Large intestine (tissue), 3 donors: ENCODE results near the gene PTCRA. TPM values are rescaled to one million over a fixed set of nuclear protein-coding genes. Genes with fewer than 3 reads are reported as not detected.

Experiments used
- DNase-seq, 2 donors: peaks; one replicate each; pipeline versions ENCODE4 v3.0.0 to v3.0.0-alpha.2; 2013
- H3K27ac ChIP-seq: one replicate; pipeline ENCODE4 v1.5.1; 2013; ENCODE audit warnings: low read length
- H3K27me3 ChIP-seq: 2 replicates; pipeline ENCODE4 v1.6.1; 2013; ENCODE audit warnings: low read length; ENCODE audit not compliant: control insufficient read depth, insufficient read depth
- H3K36me3 ChIP-seq: 2 replicates; pipeline ENCODE4 v1.6.1; 2013; ENCODE audit warnings: low read length; ENCODE audit not compliant: control insufficient read depth, insufficient read depth
- H3K4me1 ChIP-seq: one replicate; pipeline ENCODE4 v1.6.1; 2013; ENCODE audit warnings: low read length; ENCODE audit not compliant: control insufficient read depth, insufficient read depth
- H3K4me3 ChIP-seq: one replicate; pipeline ENCODE4 v1.5.1; 2013; ENCODE audit warnings: low read length
- H3K9me3 ChIP-seq: one replicate; pipeline ENCODE4 v1.6.1; 2013; ENCODE audit warnings: mild to moderate bottlenecking, low read depth, low read length, moderate library complexity; ENCODE audit not compliant: control insufficient read depth
- WGBS: methylation state at CpG from one replicate; pipeline ENCODE4 v1.1.5; 2013; ENCODE audit warnings: low lambda C conversion rate; ENCODE audit not compliant: insufficient coverage; 5-methylcytosine and 5-hydroxymethylcytosine counted together
- polyA plus RNA-seq: library from polyadenylated mRNA; unstranded; fragments of 120-200 nt; gene quantifications from one replicate; pipeline ENCODE4 v1.2.1, GENCODE V29; 2013

PTCRA gene
- polyA plus RNA-seq, 1 donor = 0.15 TPM

- peaks cover 6% of the 10 kb centered on the region for H3K27me3 ChIP-seq
- H3K27ac ChIP-seq = peak overlapping the region; percentile 91
- no peaks in the 10 kb centered on the region for H3K9me3 ChIP-seq
- no CpG with 5 or more reads among the region's 16 CpGs for WGBS
- peak; percentile 52 to 82 for DNase-seq
- H3K36me3 ChIP-seq = peaks cover 8% of the 10 kb centered on the region
- H3K4me1 ChIP-seq = peaks cover 15% of the 10 kb centered on the region
- peak overlapping the region; percentile 67 for H3K4me3 ChIP-seq
These were observed 14.0 kb downstream of the PTCRA start for GRCh38 chr6:42929821-42930360.

GRCh38 chr6:42932412-42932811 is 16.6 kb downstream of the PTCRA start:
- H3K36me3 ChIP-seq = peaks cover 31% of the 10 kb centered on the region
- H3K27ac ChIP-seq = no peak overlapping the region
- H3K27me3 ChIP-seq = no peaks in the 10 kb centered on the region
- WGBS = no CpG with 5 or more reads among the region's 3 CpGs
- DNase-seq = no peak
- no peaks in the 10 kb centered on the region for H3K9me3 ChIP-seq
- H3K4me1 ChIP-seq = peaks cover 15% of the 10 kb centered on the region
- H3K4me3 ChIP-seq = no peak overlapping the region

- no peaks in the 10 kb centered on the region for H3K27me3 ChIP-seq
- H3K9me3 ChIP-seq = no peaks in the 10 kb centered on the region
- WGBS = 60% methylated on average over 1 of the region's 3 CpGs
- peaks cover 15% of the 10 kb centered on the region for H3K4me1 ChIP-seq
- no peak overlapping the region for H3K4me3 ChIP-seq
- peaks cover 39% of the 10 kb centered on the region for H3K36me3 ChIP-seq
- no peak for DNase-seq
- H3K27ac ChIP-seq = no peak overlapping the region
These were observed 17.4 kb downstream of the PTCRA start for GRCh38 chr6:42933205-42933604.

GRCh38 chr6:42935322-42935721 is 19.5 kb downstream of the PTCRA start:
- no peak overlapping the region for H3K4me3 ChIP-seq
- H3K27me3 ChIP-seq = no peaks in the 10 kb centered on the region
- WGBS = no CpG with 5 or more reads among the region's 7 CpGs
- peaks cover 30% of the 10 kb centered on the region for H3K4me1 ChIP-seq
- no peak overlapping the region for H3K27ac ChIP-seq
- DNase-seq = no peak
- no peaks in the 10 kb centered on the region for H3K9me3 ChIP-seq
- peaks cover 53% of the 10 kb centered on the region for H3K36me3 ChIP-seq

- H3K27me3 ChIP-seq = no peaks in the 10 kb centered on the region
These were observed 20.5 kb downstream of the PTCRA start for GRCh38 chr6:42936398-42936797.

GRCh38 chr6:42937548-42938427 is 21.9 kb downstream of the PTCRA start:
- Histone ChIP-seq H3K36me3 (peaks cover 61% of the 10 kb centered on the region), H3K27ac (no peak overlapping the region), H3K9me3 (no peaks in the 10 kb centered on the region), H3K4me3 (no peak overlapping the region), H3K27me3 (no peaks in the 10 kb centered on the region), H3K4me1 (peaks cover 19% of the 10 kb centered on the region)
- no peak for DNase-seq
- WGBS = no CpG with 5 or more reads among the region's 13 CpGs

More at GRCh38 chr6:42936398-42936797, 20.5 kb downstream of the PTCRA start:
- Histone ChIP-seq H3K27ac (no peak overlapping the region), H3K4me1 (peaks cover 19% of the 10 kb centered on the region), H3K9me3 (no peaks in the 10 kb centered on the region), H3K36me3 (peaks cover 57% of the 10 kb centered on the region), H3K4me3 (no peak overlapping the region)
- WGBS = 91% methylated on average over 4 of the region's 11 CpGs
- no peak for DNase-seq

GRCh38 chr6:42938428-42938796 is 22.6 kb downstream of the PTCRA start:
- WGBS = no CpG with 5 or more reads among the region's 5 CpGs
- Histone ChIP-seq H3K36me3 (peaks cover 61% of the 10 kb centered on the region), H3K4me1 (peaks cover 15% of the 10 kb centered on the region), H3K27ac (no peak overlapping the region), H3K4me3 (no peak overlapping the region), H3K27me3 (no peaks in the 10 kb centered on the region), H3K9me3 (no peaks in the 10 kb centered on the region)
- DNase-seq = no peak

- Histone ChIP-seq H3K4me1 (peaks cover 15% of the 10 kb centered on the region), H3K27ac (peak overlapping the region; percentile 52), H3K4me3 (no peak overlapping the region), H3K36me3 (peaks cover 61% of the 10 kb centered on the region), H3K27me3 (no peaks in the 10 kb centered on the region), H3K9me3 (no peaks in the 10 kb centered on the region)
- DNase-seq = no peak
- no CpG with 5 or more reads among the region's 9 CpGs for WGBS
These were observed 23.3 kb downstream of the PTCRA start for GRCh38 chr6:42938987-42939809.

- H3K36me3 ChIP-seq = peaks cover 56% of the 10 kb centered on the region
- no peaks in the 10 kb centered on the region for H3K27me3 ChIP-seq
- no peak overlapping the region for H3K4me3 ChIP-seq
- peaks cover 15% of the 10 kb centered on the region for H3K4me1 ChIP-seq
- no CpG with 5 or more reads among the region's 4 CpGs for WGBS
- DNase-seq = peak; percentile 74 to 85
- H3K9me3 ChIP-seq = no peaks in the 10 kb centered on the region
- peak overlapping the region; percentile 52 for H3K27ac ChIP-seq
These were observed 23.9 kb downstream of the PTCRA start for GRCh38 chr6:42939810-42940167.

- Histone ChIP-seq H3K27ac (no peak overlapping the region), H3K4me3 (no peak overlapping the region), H3K27me3 (no peaks in the 10 kb centered on the region), H3K9me3 (no peaks in the 10 kb centered on the region), H3K36me3 (peaks cover 51% of the 10 kb centered on the region), H3K4me1 (peaks cover 15% of the 10 kb centered on the region)
- no peak for DNase-seq
- WGBS = no CpG with 5 or more reads among the region's 6 CpGs
These were observed 24.7 kb downstream of the PTCRA start for GRCh38 chr6:42940493-42941045.
